WTC11 (cell line): ENCODE measurements around the gene FADD. TPM values are rescaled to one million over a fixed set of nuclear protein-coding genes. Genes with fewer than 3 reads are reported as not detected.
"Not testable (repeated sequence)": the region's sequence is repeated elsewhere in the genome, so short reads cannot be mapped to it uniquely, and the experiment has no call there.

Source experiments
- ATAC-seq: fragments of 200-7000 bp; cut with Tn5 transposase; 2 replicates; pipeline ENCODE4 v1.10.0; 2021; ENCODE audit warnings: mild to moderate bottlenecking, moderate library complexity
- CTCF ChIA-PET: fragments of 300-600 bp; sonication (Branson Sonifier 250); formaldehyde crosslinking; loops from one replicate; lab custom pipeline; 2021; ENCODE audit warnings: antibody characterized with exemption; lab: Charles Lee
- POLR2A ChIA-PET: fragments of 350-600 bp; sonication (Branson Sonifier 250); formaldehyde crosslinking; loops from one replicate; lab custom pipeline; 2021; ENCODE audit warnings: antibody characterized with exemption; lab: Charles Lee
- DNase-seq: peaks from one replicate; pipeline ENCODE4 v3.0.0; 2021; ENCODE audit warnings: low spot score
- H3K27ac Mint-ChIP-seq: 2 replicates; pipeline ENCODE4 v1.8.0; 2021; ENCODE audit warnings: mixed read lengths
- H3K27me3 Mint-ChIP-seq: 2 replicates; pipeline ENCODE4 v1.8.0; 2021; ENCODE audit warnings: low read depth, mild to moderate bottlenecking, moderate library complexity, mixed read lengths
- H3K36me3 Mint-ChIP-seq: 2 replicates; pipeline ENCODE4 v1.8.0; 2021; ENCODE audit warnings: mixed read lengths
- H3K4me1 Mint-ChIP-seq: 2 replicates; pipeline ENCODE4 v1.8.0; 2022; ENCODE audit warnings: mixed read lengths
- H3K4me3 Mint-ChIP-seq: 2 replicates; pipeline ENCODE4 v1.8.0; 2021; ENCODE audit warnings: mild to moderate bottlenecking, moderate library complexity, mixed read lengths
- H3K9me3 Mint-ChIP-seq: 2 replicates; pipeline ENCODE4 v1.8.0; 2021; ENCODE audit warnings: mixed read lengths
- ARID4B ChIP-seq: sonication (generic); formaldehyde crosslinking; IDR thresholded peaks from 2 replicates; pipeline ENCODE4 v1.8.0; 2023; ENCODE audit warnings: missing genetic modification reagents, mild to moderate bottlenecking, borderline replicate concordance
- CBFB ChIP-seq: sonication (generic); formaldehyde crosslinking; IDR thresholded peaks from 2 replicates; pipeline ENCODE4 v1.8.1; 2022; ENCODE audit warnings: mild to moderate bottlenecking, low read depth, missing genetic modification reagents
- CREB1 ChIP-seq: sonication (generic); formaldehyde crosslinking; IDR thresholded peaks from 2 replicates; pipeline ENCODE4 v1.8.0; 2023; ENCODE audit warnings: mild to moderate bottlenecking, missing genetic modification reagents
- ERG ChIP-seq: fragments of 250-450 bp; sonication (Bioruptor Pico); IDR thresholded peaks from 2 replicates; pipeline ENCODE4 v1.8.0; 2021; ENCODE audit warnings: mild to moderate bottlenecking
- FOXK1 ChIP-seq: sonication (generic); formaldehyde crosslinking; IDR thresholded peaks from 2 replicates; pipeline ENCODE4 v1.8.0; 2022; ENCODE audit warnings: mild to moderate bottlenecking, moderate library complexity, missing genetic modification reagents
- HMGXB4 ChIP-seq: sonication (generic); formaldehyde crosslinking; IDR thresholded peaks from 2 replicates; pipeline ENCODE4 v1.8.1; 2023; ENCODE audit warnings: mild to moderate bottlenecking, moderate library complexity, missing genetic modification reagents
- JAZF1 ChIP-seq: fragments of 250-450 bp; sonication (Bioruptor Pico); IDR thresholded peaks from 2 replicates; pipeline ENCODE4 v1.9.0; 2021; ENCODE audit warnings: moderate library complexity, mild to moderate bottlenecking, inconsistent platforms
- MLX ChIP-seq: sonication (generic); formaldehyde crosslinking; IDR thresholded peaks from 2 replicates; pipeline ENCODE4 v1.8.1; 2023; ENCODE audit warnings: mild to moderate bottlenecking, missing genetic modification reagents, moderate library complexity
- PRRX2 ChIP-seq: fragments of 250-450 bp; sonication (Bioruptor Pico); IDR thresholded peaks from 2 replicates; pipeline ENCODE4 v1.8.0; 2021; ENCODE audit warnings: mild to moderate bottlenecking
- SMAD3 ChIP-seq: sonication (generic); formaldehyde crosslinking; IDR thresholded peaks from 2 replicates; pipeline ENCODE4 v1.8.0; 2022; ENCODE audit warnings: missing genetic modification reagents, mild to moderate bottlenecking, borderline replicate concordance
- SOX15 ChIP-seq: fragments of 250-450 bp; sonication (Bioruptor Pico); IDR thresholded peaks from 2 replicates; pipeline ENCODE4 v1.9.0; 2021; ENCODE audit warnings: mild to moderate bottlenecking
- TEAD4 ChIP-seq: sonication (generic); formaldehyde crosslinking; IDR thresholded peaks from 2 replicates; pipeline ENCODE4 v1.8.0; 2022; ENCODE audit warnings: mild to moderate bottlenecking, missing genetic modification reagents
- ZNF121 ChIP-seq: sonication (generic); formaldehyde crosslinking; IDR thresholded peaks from 2 replicates; pipeline ENCODE4 v1.8.0; 2023; ENCODE audit warnings: missing genetic modification reagents
- ZNF232 ChIP-seq: sonication (generic); formaldehyde crosslinking; IDR thresholded peaks from 2 replicates; pipeline ENCODE4 v1.8.0; 2022; ENCODE audit warnings: mild to moderate bottlenecking, missing genetic modification reagents
- ZNF317 ChIP-seq: sonication (generic); formaldehyde crosslinking; IDR thresholded peaks from 2 replicates; pipeline ENCODE4 v1.8.1; 2023; ENCODE audit warnings: low read depth, mild to moderate bottlenecking, moderate library complexity, missing genetic modification reagents, borderline replicate concordance
- total RNA-seq: library from RNA; stranded (reverse); gene quantifications from 3 replicates; pipeline ENCODE4 v1.2.3, GENCODE V29; 2021

Gene FADD
- total RNA-seq, 1 experiment from 2014 or later = 49.0 TPM

GRCh38 chr11:70200212-70200844 is 2.8 kb upstream of the FADD start:
- POLR2A ChIA-PET = interaction anchor here (0.6 kb wide), 1 partner anchor 237 kb away, joined by 3 read pairs; no protein-coding TSS in a partner anchor

GRCh38 chr11:70201047-70201446 is 2.0 kb upstream of the FADD start:
- H3K4me1 Mint-ChIP-seq = peaks cover 39% of the 10 kb centered on the region
- not testable (repeated sequence) for H3K27ac Mint-ChIP-seq, H3K27me3 Mint-ChIP-seq, H3K9me3 Mint-ChIP-seq, H3K4me3 Mint-ChIP-seq, DNase-seq, ATAC-seq
- ChIA-PET CTCF (interaction anchor here (1.0 to 2.1 kb wide), 4 partner anchors 9 to 286 kb away, joined by 3 to 14 read pairs (median 3); no protein-coding TSS in a partner anchor), POLR2A (interaction anchor here (0.7 kb wide), 1 partner anchor 18 kb away, joined by 5 read pairs; no protein-coding TSS in a partner anchor)
- peaks cover 16% of the 10 kb centered on the region for H3K36me3 Mint-ChIP-seq

More at GRCh38 chr11:70200212-70200844, 2.8 kb upstream of the FADD start:
- Mint-ChIP-seq H3K4me1 (peaks cover 32% of the 10 kb centered on the region), H3K9me3 (peaks cover 8% of the 10 kb centered on the region; the same call in 1 of the 2 replicates), H3K36me3 (peaks cover 10% of the 10 kb centered on the region), H3K27me3 (0 out of 2 replicates have a peak, but pooled peaks cover 2% of the 10 kb centered on the region), H3K4me3 (no peak overlapping the region), H3K27ac (no peak overlapping the region)
- ATAC-seq (no peak), DNase-seq (no peak)
- TF ChIP-seq PRRX2 (CRISPR knock-in tag) (no peak), ZNF121 (peak; percentile 79; the same call in 1 of the 2 replicates)
- CTCF ChIA-PET = interaction anchor here (0.7 to 2.1 kb wide), 4 partner anchors 9 to 285 kb away, joined by 3 to 14 read pairs (median 3); no protein-coding TSS in a partner anchor

GRCh38 chr11:70201882-70202861 is 924 bp upstream of the FADD start:
- POLR2A ChIA-PET = interaction anchor here (0.6 to 1.5 kb wide), 4 partner anchors 19 to 342 kb away, joined by 3 to 7 read pairs (median 4); no protein-coding TSS in a partner anchor
- Mint-ChIP-seq H3K9me3 (peaks cover 8% of the 10 kb centered on the region; the same call in 1 of the 2 replicates), H3K4me3 (peak overlapping the region; percentile 88), H3K27me3 (0 out of 2 replicates have a peak, but pooled peaks cover 2% of the 10 kb centered on the region)
- ATAC-seq (no peak), DNase-seq (no peak)
- CTCF ChIA-PET = interaction anchor here (1.4 to 1.5 kb wide), 2 partner anchors 25 to 283 kb away, joined by 3 to 7 read pairs; no protein-coding TSS in a partner anchor
- TF ChIP-seq JAZF1 (CRISPR knock-in tag) = no peak
- TF ChIP-seq, all 79 proteins: peak for 0
- Mint-ChIP-seq H3K36me3 (peaks cover 26% of the 10 kb centered on the region), H3K27ac (peak overlapping the region; percentile 82), H3K4me1 (peaks cover 46% of the 10 kb centered on the region)

GRCh38 chr11:70203751-70204465 is 812 bp downstream of the FADD start:
- POLR2A ChIA-PET = interaction anchor here (0.6 to 1.5 kb wide), 3 partner anchors 9 to 154 kb away, joined by 3 to 5 read pairs (median 4); no protein-coding TSS in a partner anchor
- DNase-seq = no peak
- TF ChIP-seq ZNF232 (CRISPR knock-in tag) (no peak), JAZF1 (CRISPR knock-in tag) (no peak), ERG (no peak), ARID4B (no peak), SOX15 (CRISPR knock-in tag) (no peak), ZNF317 (no peak), TEAD4 (CRISPR knock-in tag) (no peak), HMGXB4 (0 out of 2 replicates have a peak, but pooled peaks have one; percentile 15), MLX (CRISPR knock-in tag) (peak; percentile 4; the same call in 1 of the 2 replicates), SMAD3 (CRISPR knock-in tag) (no peak), CBFB (CRISPR knock-in tag) (no peak), FOXK1 (CRISPR knock-in tag) (no peak), CREB1 (CRISPR knock-in tag) (no peak)

More at GRCh38 chr11:70203751-70204465, 812 bp downstream of the FADD start:
- Mint-ChIP-seq H3K36me3 (peaks cover 38% of the 10 kb centered on the region), H3K27ac (peak overlapping the region; percentile 92), H3K27me3 (0 out of 2 replicates have a peak, but pooled peaks cover 2% of the 10 kb centered on the region), H3K4me3 (peak overlapping the region; percentile 88), H3K4me1 (peaks cover 63% of the 10 kb centered on the region), H3K9me3 (peaks cover 8% of the 10 kb centered on the region; the same call in 1 of the 2 replicates)
- ATAC-seq = no peak
- CTCF ChIA-PET = interaction anchor here (1.0 to 2.3 kb wide), 6 partner anchors 22 to 291 kb away, joined by 3 to 10 read pairs (median 4); no protein-coding TSS in a partner anchor
